Caco-2 (cell line): ENCODE data around the gene NDST3. TPM values are rescaled to one million over a fixed set of nuclear protein-coding genes. Genes with fewer than 3 reads are reported as not detected.

Experiments used
- BruUV-seq: library from RNA; stranded (reverse); fragments of 400-500 nt; replicated peaks from 2 replicates; lab custom pipeline; 2021; lab: Mats Ljungman, UMichigan
- CTCF ChIA-PET: fragments of 300-600 bp; sonication (Branson Sonifier 250); formaldehyde crosslinking; loops from one replicate; lab custom pipeline; 2022; ENCODE audit warnings: antibody characterized with exemption; lab: Charles Lee
- POLR2A ChIA-PET: fragments of 300-600 bp; sonication (Branson Sonifier 250); formaldehyde crosslinking; loops from one replicate; lab custom pipeline; 2022; ENCODE audit warnings: antibody characterized with exemption; lab: Charles Lee
- DNase-seq, 2 experiments: peaks; one replicate each; pipeline versions ENCODE4 v3.0.0 to v3.0.0-alpha.2; 2020 to 2022
- H3K27me3 ChIP-seq: replicated peaks from 2 replicates; pipeline ENCODE4 v1.6.0; 2011; ENCODE audit warnings: low read length; ENCODE audit not compliant: control insufficient read depth, insufficient read depth
- H3K36me3 ChIP-seq: 2 replicates; pipeline ENCODE4 v1.5.1; 2011; ENCODE audit warnings: low read length; ENCODE audit not compliant: control insufficient read depth, insufficient read depth
- H3K4me1 ChIP-seq: fragments of 250-450 bp; sonication (Bioruptor Pico); 2 replicates; pipeline ENCODE4 v1.5.1; 2020; ENCODE audit warnings: mild to moderate bottlenecking
- H3K4me3 ChIP-seq: 2 replicates; pipeline ENCODE4 v1.5.1; 2011; ENCODE audit warnings: low read depth, mild to moderate bottlenecking, control low read depth, low read length
- H3K9me3 ChIP-seq: fragments of 250-450 bp; sonication (Bioruptor Pico); 2 replicates; pipeline ENCODE4 v1.5.1; 2020; ENCODE audit warnings: mild to moderate bottlenecking, moderate library complexity
- H3K27ac Mint-ChIP-seq: one replicate; pipeline ENCODE4 v1.8.0; 2022; ENCODE audit warnings: mixed read lengths; ENCODE audit not compliant: unreplicated experiment
- H3K27me3 Mint-ChIP-seq: one replicate; pipeline ENCODE4 v1.8.0; 2022; ENCODE audit warnings: mixed read lengths; ENCODE audit not compliant: insufficient read depth, unreplicated experiment
- H3K36me3 Mint-ChIP-seq: one replicate; pipeline ENCODE4 v1.8.0; 2022; ENCODE audit warnings: mild to moderate bottlenecking, mixed read lengths; ENCODE audit not compliant: insufficient read depth, unreplicated experiment
- H3K4me1 Mint-ChIP-seq: one replicate; pipeline ENCODE4 v1.8.0; 2022; ENCODE audit warnings: low read depth, mixed read lengths; ENCODE audit not compliant: unreplicated experiment
- H3K4me3 Mint-ChIP-seq: one replicate; pipeline ENCODE4 v1.8.0; 2022; ENCODE audit warnings: mild to moderate bottlenecking, moderate library complexity, mixed read lengths; ENCODE audit not compliant: unreplicated experiment
- H3K9me3 Mint-ChIP-seq: one replicate; pipeline ENCODE4 v1.8.0; 2022; ENCODE audit warnings: mixed read lengths; ENCODE audit not compliant: unreplicated experiment
- intact Hi-C: fragments of 100-400 bp; cut with micrococcal nuclease; formaldehyde crosslinking; loops from one replicate; pipeline ENCODE4 v1.10.0; 2022; ENCODE audit not compliant: unreplicated experiment
- total RNA-seq: library from RNA; stranded (reverse); gene quantifications from 2 replicates; pipeline ENCODE4 v1.2.3, GENCODE V29; 2022
- TF ChIP-seq, protein P1 (sequence below), 2 experiments: fragments of 200-600 bp in 1 of 2; IDR thresholded peaks; 1 replicate in 1 of 2; 2 replicates in 1 of 2; pipeline versions ENCODE4 v1.5.1 to v1.8.0; 2011 to 2022; ENCODE audit warnings: antibody characterized with exemption in 1 of 2, control low read depth in 1 of 2, inconsistent platforms in 1 of 2, low read depth in 1 of 2, low read length in 1 of 2, mild to moderate bottlenecking in 1 of 2, moderate library complexity in 1 of 2; ENCODE audit not compliant: insufficient read depth in 1 of 2, severe bottlenecking in 1 of 2, unreplicated experiment in 1 of 2

The NDST3 gene
- total RNA-seq, 1 experiment from 2014 or later, result not detected

GRCh38 chr4:118280501-118281218 lies 246.4 kb downstream of the NDST3 start:
- no peaks in the 10 kb centered on the region for H3K9me3 ChIP-seq
- H3K4me3 Mint-ChIP-seq, result peak overlapping the region; percentile 96
- peaks cover 49% of the 10 kb centered on the region for H3K36me3 Mint-ChIP-seq
- ChIA-PET CTCF (no interaction called here), POLR2A (no interaction called here)
- no peaks in the 10 kb centered on the region for H3K9me3 Mint-ChIP-seq
- DNase-seq, result peak in 1 of 2 experiments; percentile 47
- H3K4me3 ChIP-seq, result no peak overlapping the region; the same call in 1 of the 2 replicates
- intact Hi-C loops, result loop anchor here (1.0 to 5.0 kb wide), 2 partner anchors 73 to 402 kb away; partner anchors contain the start of gene PRSS12
- H3K27me3 Mint-ChIP-seq, result no peaks in the 10 kb centered on the region
- no peaks in the 10 kb centered on the region for H3K27me3 ChIP-seq
- no TSS peak for BruUV-seq
- peaks cover 3% of the 10 kb centered on the region; the same call in 1 of the 2 replicates for H3K36me3 ChIP-seq
- TF ChIP-seq, protein P1, sequence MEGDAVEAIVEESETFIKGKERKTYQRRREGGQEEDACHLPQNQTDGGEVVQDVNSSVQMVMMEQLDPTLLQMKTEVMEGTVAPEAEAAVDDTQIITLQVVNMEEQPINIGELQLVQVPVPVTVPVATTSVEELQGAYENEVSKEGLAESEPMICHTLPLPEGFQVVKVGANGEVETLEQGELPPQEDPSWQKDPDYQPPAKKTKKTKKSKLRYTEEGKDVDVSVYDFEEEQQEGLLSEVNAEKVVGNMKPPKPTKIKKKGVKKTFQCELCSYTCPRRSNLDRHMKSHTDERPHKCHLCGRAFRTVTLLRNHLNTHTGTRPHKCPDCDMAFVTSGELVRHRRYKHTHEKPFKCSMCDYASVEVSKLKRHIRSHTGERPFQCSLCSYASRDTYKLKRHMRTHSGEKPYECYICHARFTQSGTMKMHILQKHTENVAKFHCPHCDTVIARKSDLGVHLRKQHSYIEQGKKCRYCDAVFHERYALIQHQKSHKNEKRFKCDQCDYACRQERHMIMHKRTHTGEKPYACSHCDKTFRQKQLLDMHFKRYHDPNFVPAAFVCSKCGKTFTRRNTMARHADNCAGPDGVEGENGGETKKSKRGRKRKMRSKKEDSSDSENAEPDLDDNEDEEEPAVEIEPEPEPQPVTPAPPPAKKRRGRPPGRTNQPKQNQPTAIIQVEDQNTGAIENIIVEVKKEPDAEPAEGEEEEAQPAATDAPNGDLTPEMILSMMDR (IDR thresholded peaks at IDR 0.05; ENCODE audit: insufficient read depth in 1 of 2, low read depth in 1 of 2, low read length in 1 of 2, severe bottlenecking in 1 of 2, unreplicated experiment in 1 of 2), result peak; percentile 27 to 46
- peaks cover 4% of the 10 kb centered on the region for H3K4me1 Mint-ChIP-seq
- peaks cover 34% of the 10 kb centered on the region for H3K4me1 ChIP-seq
- H3K27ac Mint-ChIP-seq, result peak overlapping the region; percentile 36

DNA sequence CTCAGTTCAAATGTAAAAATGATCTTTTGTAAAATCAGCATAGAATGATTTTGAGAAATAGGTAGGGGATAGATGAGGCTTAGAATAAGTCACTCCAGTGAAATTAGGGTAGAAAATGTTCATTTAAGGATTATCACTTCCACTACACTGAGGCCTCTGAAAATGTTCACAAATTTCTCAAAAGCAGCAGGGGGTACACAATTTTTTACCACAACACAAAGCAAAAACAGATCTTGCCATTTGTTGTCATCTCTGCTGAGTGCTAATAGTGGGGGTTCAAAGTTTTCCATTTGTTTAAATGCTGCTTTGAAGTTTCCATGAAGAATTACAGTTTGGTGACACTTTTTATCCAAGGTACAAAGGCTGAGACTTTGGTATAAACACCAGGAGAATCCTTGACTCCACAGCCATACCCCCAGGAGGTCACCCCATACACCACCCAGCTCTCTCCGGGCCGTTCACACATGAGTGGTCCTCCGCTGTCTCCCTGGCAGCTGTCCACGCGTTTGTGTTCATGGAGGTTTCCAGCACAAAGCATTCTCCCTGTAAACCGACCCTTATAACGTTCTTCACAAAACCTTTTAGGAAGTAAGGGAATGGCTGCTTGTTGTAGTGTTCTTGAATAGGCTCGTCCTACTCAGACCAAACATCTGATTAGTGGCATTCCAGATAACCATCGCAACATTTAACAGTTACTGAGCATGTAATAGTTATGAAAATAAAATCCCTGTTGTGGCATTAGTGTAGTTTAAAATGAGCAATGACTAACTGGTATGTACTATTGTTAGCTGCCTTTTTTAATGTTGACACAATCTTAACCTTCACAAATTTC lies 247.5 kb downstream of the NDST3 start:
- no peaks in the 10 kb centered on the region for H3K9me3 ChIP-seq
- CTCF ChIA-PET, result no interaction called here
- H3K4me3 Mint-ChIP-seq, result peak overlapping the region; percentile 16
- H3K4me3 ChIP-seq, result no peak overlapping the region
- H3K4me1 ChIP-seq, result peaks cover 22% of the 10 kb centered on the region
- no peaks in the 10 kb centered on the region for H3K9me3 Mint-ChIP-seq
- H3K27ac Mint-ChIP-seq, result no peak overlapping the region
- no TSS peak for BruUV-seq
- peaks cover 3% of the 10 kb centered on the region; the same call in 1 of the 2 replicates for H3K36me3 ChIP-seq
- TF ChIP-seq, protein P1 (IDR thresholded peaks at IDR 0.05; ENCODE audit: insufficient read depth in 1 of 2, low read depth in 1 of 2, low read length in 1 of 2, severe bottlenecking in 1 of 2, unreplicated experiment in 1 of 2), result no peak
- H3K36me3 Mint-ChIP-seq, result peaks cover 49% of the 10 kb centered on the region
- H3K27me3 Mint-ChIP-seq, result no peaks in the 10 kb centered on the region
- no peaks in the 10 kb centered on the region for H3K27me3 ChIP-seq
- intact Hi-C loops, result loop anchor here (1.0 to 5.0 kb wide), 2 partner anchors 71 to 400 kb away; partner anchors contain the start of gene PRSS12
- POLR2A ChIA-PET, result no interaction called here
- no peak for DNase-seq
- H3K4me1 Mint-ChIP-seq, result no peaks in the 10 kb centered on the region

DNA sequence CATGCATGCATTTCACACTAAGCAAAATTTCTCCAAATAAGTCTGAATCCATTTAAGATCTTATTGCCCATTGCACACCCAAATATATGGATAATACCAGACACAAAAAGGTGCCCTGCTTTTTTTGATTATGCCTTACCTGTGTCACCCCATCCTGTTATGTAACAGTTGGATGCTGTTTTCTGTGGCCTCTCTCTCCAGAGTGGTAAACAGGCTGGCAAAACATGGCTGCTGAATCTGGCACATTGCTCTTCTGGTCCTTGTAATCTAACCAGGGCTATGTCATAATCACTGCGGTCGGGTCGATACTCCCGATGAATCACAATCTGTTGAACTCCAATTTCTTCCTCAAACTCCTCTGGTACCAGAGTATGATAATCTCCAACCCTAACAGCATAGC lies 248.4 kb downstream of the NDST3 start:
- no peak overlapping the region for H3K4me3 ChIP-seq
- peaks cover 3% of the 10 kb centered on the region; the same call in 1 of the 2 replicates for H3K36me3 ChIP-seq
- Mint-ChIP-seq H3K9me3 (no peaks in the 10 kb centered on the region), H3K36me3 (peaks cover 49% of the 10 kb centered on the region), H3K4me1 (no peaks in the 10 kb centered on the region), H3K27me3 (no peaks in the 10 kb centered on the region), H3K4me3 (no peak overlapping the region), H3K27ac (no peak overlapping the region)
- ChIA-PET CTCF (no interaction called here), POLR2A (no interaction called here)
- intact Hi-C loops, result loop anchor here (5.0 kb wide), 1 partner anchor 400 kb away; no protein-coding TSS in a partner anchor
- peaks cover 19% of the 10 kb centered on the region for H3K4me1 ChIP-seq
- H3K27me3 ChIP-seq, result no peaks in the 10 kb centered on the region
- DNase-seq, result no peak
- no peaks in the 10 kb centered on the region for H3K9me3 ChIP-seq
- TF ChIP-seq, protein P1 (IDR thresholded peaks at IDR 0.05; ENCODE audit: insufficient read depth in 1 of 2, low read depth in 1 of 2, low read length in 1 of 2, severe bottlenecking in 1 of 2, unreplicated experiment in 1 of 2), result no peak
- BruUV-seq, result no TSS peak
